WTC11 (cell line): ENCODE measurements around the gene NTRK2. TPM values are rescaled to one million over a fixed set of nuclear protein-coding genes. Genes with fewer than 3 reads are reported as not detected.

Source experiments
- ATAC-seq: fragments of 200-7000 bp; cut with Tn5 transposase; 2 replicates; pipeline ENCODE4 v1.10.0; 2021; ENCODE audit warnings: mild to moderate bottlenecking, moderate library complexity
- CTCF ChIA-PET: fragments of 300-600 bp; sonication (Branson Sonifier 250); formaldehyde crosslinking; loops from one replicate; lab custom pipeline; 2021; ENCODE audit warnings: antibody characterized with exemption; lab: Charles Lee
- POLR2A ChIA-PET: fragments of 350-600 bp; sonication (Branson Sonifier 250); formaldehyde crosslinking; loops from one replicate; lab custom pipeline; 2021; ENCODE audit warnings: antibody characterized with exemption; lab: Charles Lee
- DNase-seq: peaks from one replicate; pipeline ENCODE4 v3.0.0; 2021; ENCODE audit warnings: low spot score
- H3K27ac Mint-ChIP-seq: 2 replicates; pipeline ENCODE4 v1.8.0; 2021; ENCODE audit warnings: mixed read lengths
- H3K27me3 Mint-ChIP-seq: 2 replicates; pipeline ENCODE4 v1.8.0; 2021; ENCODE audit warnings: low read depth, mild to moderate bottlenecking, moderate library complexity, mixed read lengths
- H3K36me3 Mint-ChIP-seq: 2 replicates; pipeline ENCODE4 v1.8.0; 2021; ENCODE audit warnings: mixed read lengths
- H3K4me1 Mint-ChIP-seq: 2 replicates; pipeline ENCODE4 v1.8.0; 2022; ENCODE audit warnings: mixed read lengths
- H3K4me3 Mint-ChIP-seq: 2 replicates; pipeline ENCODE4 v1.8.0; 2021; ENCODE audit warnings: mild to moderate bottlenecking, moderate library complexity, mixed read lengths
- H3K9me3 Mint-ChIP-seq: 2 replicates; pipeline ENCODE4 v1.8.0; 2021; ENCODE audit warnings: mixed read lengths
- CREM ChIP-seq: sonication (generic); formaldehyde crosslinking; IDR thresholded peaks from 2 replicates; pipeline ENCODE4 v1.8.1; 2022; ENCODE audit warnings: mild to moderate bottlenecking, missing genetic modification reagents, moderate library complexity
- ELF4 ChIP-seq: sonication (generic); formaldehyde crosslinking; IDR thresholded peaks from 2 replicates; pipeline ENCODE4 v1.8.1; 2022; ENCODE audit warnings: low read depth, mild to moderate bottlenecking, moderate library complexity, missing genetic modification reagents
- ESRRA ChIP-seq: sonication (generic); formaldehyde crosslinking; IDR thresholded peaks from 2 replicates; pipeline ENCODE4 v1.8.1; 2022; ENCODE audit warnings: mild to moderate bottlenecking, missing genetic modification reagents, borderline replicate concordance
- FOXP1 ChIP-seq: sonication (generic); formaldehyde crosslinking; IDR thresholded peaks from 2 replicates; pipeline ENCODE4 v1.8.0; 2022; ENCODE audit warnings: missing genetic modification reagents, mild to moderate bottlenecking, moderate library complexity, borderline replicate concordance
- GABPB1 ChIP-seq: sonication (generic); formaldehyde crosslinking; IDR thresholded peaks from 2 replicates; pipeline ENCODE4 v1.8.1; 2023; ENCODE audit warnings: mild to moderate bottlenecking, missing genetic modification reagents
- JAZF1 ChIP-seq: fragments of 250-450 bp; sonication (Bioruptor Pico); IDR thresholded peaks from 2 replicates; pipeline ENCODE4 v1.9.0; 2021; ENCODE audit warnings: moderate library complexity, mild to moderate bottlenecking, inconsistent platforms
- JUN ChIP-seq: sonication (generic); formaldehyde crosslinking; IDR thresholded peaks from 2 replicates; pipeline ENCODE4 v1.8.0; 2023; ENCODE audit warnings: mild to moderate bottlenecking, missing genetic modification reagents
- MYBL2 ChIP-seq: sonication (generic); formaldehyde crosslinking; IDR thresholded peaks from 2 replicates; pipeline ENCODE4 v1.8.1; 2023; ENCODE audit warnings: mild to moderate bottlenecking, moderate library complexity, missing genetic modification reagents
- NFATC4 ChIP-seq: fragments of 250-450 bp; sonication (Bioruptor Pico); IDR thresholded peaks from 2 replicates; pipeline ENCODE4 v1.9.0; 2021; ENCODE audit warnings: mild to moderate bottlenecking
- NR1H2 ChIP-seq: sonication (generic); formaldehyde crosslinking; IDR thresholded peaks from 2 replicates; pipeline ENCODE4 v1.9.0; 2021; ENCODE audit warnings: mild to moderate bottlenecking, moderate library complexity, missing genetic modification reagents
- PRRX2 ChIP-seq: fragments of 250-450 bp; sonication (Bioruptor Pico); IDR thresholded peaks from 2 replicates; pipeline ENCODE4 v1.8.0; 2021; ENCODE audit warnings: mild to moderate bottlenecking
- RELA ChIP-seq: sonication (generic); formaldehyde crosslinking; IDR thresholded peaks from 2 replicates; pipeline ENCODE4 v1.8.1; 2022; ENCODE audit warnings: missing genetic modification reagents, mild to moderate bottlenecking, borderline replicate concordance
- SP1 ChIP-seq: sonication (generic); formaldehyde crosslinking; conservative IDR thresholded peaks from 2 replicates; pipeline ENCODE4 v1.8.1; 2022; ENCODE audit warnings: missing genetic modification reagents
- ZNF121 ChIP-seq: sonication (generic); formaldehyde crosslinking; IDR thresholded peaks from 2 replicates; pipeline ENCODE4 v1.8.0; 2023; ENCODE audit warnings: missing genetic modification reagents
- ZNF138 ChIP-seq: sonication (generic); formaldehyde crosslinking; conservative IDR thresholded peaks from 2 replicates; pipeline ENCODE4 v1.8.1; 2022; ENCODE audit warnings: mild to moderate bottlenecking, moderate library complexity, missing genetic modification reagents
- ZNF263 ChIP-seq: sonication (generic); formaldehyde crosslinking; IDR thresholded peaks from 2 replicates; pipeline ENCODE4 v1.8.1; 2022; ENCODE audit warnings: low read depth, mild to moderate bottlenecking, moderate library complexity, missing genetic modification reagents
- ZNF317 ChIP-seq: sonication (generic); formaldehyde crosslinking; IDR thresholded peaks from 2 replicates; pipeline ENCODE4 v1.8.1; 2023; ENCODE audit warnings: low read depth, mild to moderate bottlenecking, moderate library complexity, missing genetic modification reagents, borderline replicate concordance
- ZNF396 ChIP-seq: fragments of 250-450 bp; sonication (Bioruptor Pico); IDR thresholded peaks from 2 replicates; pipeline ENCODE4 v1.8.0; 2021; ENCODE audit warnings: mild to moderate bottlenecking, moderate library complexity, borderline replicate concordance
- ZNF416 ChIP-seq: fragments of 250-450 bp; sonication (Bioruptor Pico); IDR thresholded peaks from 2 replicates; pipeline ENCODE4 v1.9.0; 2021; ENCODE audit warnings: mild to moderate bottlenecking, inconsistent platforms
- ZNF671 ChIP-seq: fragments of 250-450 bp; sonication (Bioruptor Pico); IDR thresholded peaks from 2 replicates; pipeline ENCODE4 v1.8.0; 2021; ENCODE audit warnings: mild to moderate bottlenecking
- total RNA-seq: library from RNA; stranded (reverse); gene quantifications from 3 replicates; pipeline ENCODE4 v1.2.3, GENCODE V29; 2021
- TF ChIP-seq, protein P1 (sequence below): sonication (generic); formaldehyde crosslinking; IDR thresholded peaks from 2 replicates; pipeline ENCODE4 v1.8.0; 2023; ENCODE audit warnings: missing genetic modification reagents
- TF ChIP-seq, protein P2 (sequence below): sonication (generic); formaldehyde crosslinking; IDR thresholded peaks from 2 replicates; pipeline ENCODE4 v1.8.1; 2023; ENCODE audit warnings: mild to moderate bottlenecking, moderate library complexity, missing genetic modification reagents
- TF ChIP-seq, protein P3 (sequence below): sonication (generic); formaldehyde crosslinking; IDR thresholded peaks from 2 replicates; pipeline ENCODE4 v1.8.0; 2022; ENCODE audit warnings: mild to moderate bottlenecking, missing genetic modification reagents
- TF ChIP-seq, protein P4 (sequence below): sonication (generic); formaldehyde crosslinking; IDR thresholded peaks from 2 replicates; pipeline ENCODE4 v1.8.1; 2022; ENCODE audit warnings: mild to moderate bottlenecking, missing genetic modification reagents, moderate library complexity, borderline replicate concordance
- TF ChIP-seq, protein P5 (sequence below): sonication (generic); formaldehyde crosslinking; conservative IDR thresholded peaks from 2 replicates; pipeline ENCODE4 v1.8.1; 2022; ENCODE audit warnings: mild to moderate bottlenecking, missing genetic modification reagents

Gene NTRK2
- total RNA-seq, 1 experiment from 2014 or later, result 0.02 TPM

DNA sequence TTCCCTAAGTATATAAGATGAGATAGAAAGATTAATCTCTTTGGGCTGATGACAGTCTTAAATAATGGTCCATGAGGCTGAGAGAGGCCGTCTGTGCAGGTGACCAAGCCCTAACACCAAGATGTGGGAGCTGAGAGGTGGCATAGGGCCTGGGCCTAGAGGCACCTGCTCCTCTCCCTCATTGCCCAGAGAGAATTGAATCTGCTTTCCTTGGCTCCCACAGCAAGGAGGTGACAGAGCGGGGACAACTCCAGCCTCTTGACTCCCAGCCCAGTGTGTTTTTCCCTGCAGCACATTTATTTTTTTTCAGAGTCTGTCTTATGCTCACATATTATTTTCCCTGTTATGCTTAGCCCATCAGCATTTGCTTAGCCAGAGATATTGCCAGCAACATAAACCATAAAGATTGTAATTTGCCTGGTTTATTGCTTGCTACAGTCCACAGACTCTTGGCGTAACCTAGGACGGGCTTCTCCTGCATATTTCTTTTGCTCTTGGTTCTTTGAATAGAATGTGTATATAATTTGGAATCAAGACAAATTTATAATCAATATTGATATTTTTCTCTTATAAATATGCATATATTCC lies 105.6 kb downstream of the NTRK2 start:
- DNase-seq (no peak), ATAC-seq (no peak)
- ChIA-PET POLR2A (no interaction called here), CTCF (no interaction called here)
- H3K4me1 Mint-ChIP-seq, result peaks cover 3% of the 10 kb centered on the region; the same call in 1 of the 2 replicates
- no peak overlapping the region for H3K4me3 Mint-ChIP-seq
- no peak overlapping the region for H3K27ac Mint-ChIP-seq
- H3K36me3 Mint-ChIP-seq, result no peaks in the 10 kb centered on the region
- H3K27me3 Mint-ChIP-seq, result no peaks in the 10 kb centered on the region
- TF ChIP-seq ZNF317 (CRISPR knock-in tag) (no peak), ELF4 (CRISPR knock-in tag) (no peak), PRRX2 (no peak), ZNF263 (CRISPR knock-in tag) (no peak)
- TF ChIP-seq, all 79 proteins: peak for 0
- H3K9me3 Mint-ChIP-seq, result no peaks in the 10 kb centered on the region

DNA sequence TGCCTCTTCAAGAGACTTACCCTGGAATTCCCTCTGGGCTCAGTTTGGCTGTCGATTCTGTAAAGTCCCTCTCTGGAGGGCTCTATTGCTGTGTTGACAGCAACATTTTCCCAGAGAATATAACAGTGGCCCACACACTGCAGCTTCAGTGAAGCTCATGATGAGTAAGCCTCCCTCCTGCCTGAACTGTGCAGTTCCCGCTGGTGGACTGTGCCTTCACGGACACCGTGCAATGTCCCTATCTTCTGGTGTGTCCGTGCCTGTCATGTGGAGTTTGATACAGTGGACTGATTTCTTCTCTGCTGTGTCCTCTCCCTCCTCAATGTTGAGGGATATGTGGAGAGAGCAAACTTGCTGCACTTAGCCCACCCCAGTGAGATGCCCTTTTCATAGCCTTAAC lies 109.0 kb downstream of the NTRK2 start:
- H3K9me3 Mint-ChIP-seq, result no peaks in the 10 kb centered on the region
- no peak overlapping the region for H3K4me3 Mint-ChIP-seq
- no peaks in the 10 kb centered on the region for H3K27me3 Mint-ChIP-seq
- ChIA-PET POLR2A (no interaction called here), CTCF (interaction anchor here (0.6 to 1.6 kb wide), 3 partner anchors 81 to 392 kb away, joined by 3 to 4 read pairs (median 3); no protein-coding TSS in a partner anchor)
- no peak for TF ChIP-seq ESRRA (CRISPR knock-in tag)
- TF ChIP-seq FOXP1 (CRISPR knock-in tag), result no peak
- no peak for TF ChIP-seq GABPB1 (CRISPR knock-in tag)
- no peak for TF ChIP-seq NR1H2 (CRISPR knock-in tag)
- no peaks in the 10 kb centered on the region for H3K36me3 Mint-ChIP-seq
- no peaks in the 10 kb centered on the region for H3K4me1 Mint-ChIP-seq
- DNase-seq (no peak), ATAC-seq (no peak)
- no peak overlapping the region for H3K27ac Mint-ChIP-seq

DNA sequence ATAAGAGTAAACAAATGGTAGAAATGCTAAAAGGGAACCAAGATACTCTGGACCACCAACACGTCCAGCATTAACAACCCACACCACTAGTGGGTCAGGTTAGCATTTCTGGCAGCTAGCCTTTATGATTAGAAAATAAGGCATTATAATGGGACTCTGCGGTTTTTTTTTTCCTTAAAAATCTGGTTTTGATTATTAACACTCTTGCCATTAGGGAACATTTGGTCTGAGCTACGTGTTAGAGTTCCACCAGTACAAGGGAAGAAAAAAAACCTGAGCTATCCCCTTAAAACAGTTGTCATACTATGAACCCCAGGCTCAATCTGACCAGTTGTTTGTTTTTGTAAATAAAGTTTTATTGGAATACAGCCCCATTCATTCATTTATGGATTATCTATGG lies 110.4 kb downstream of the NTRK2 start:
- Mint-ChIP-seq H3K9me3 (no peaks in the 10 kb centered on the region), H3K27me3 (no peaks in the 10 kb centered on the region), H3K27ac (no peak overlapping the region), H3K4me1 (no peaks in the 10 kb centered on the region), H3K36me3 (no peaks in the 10 kb centered on the region), H3K4me3 (no peak overlapping the region)
- TF ChIP-seq, protein P1, sequence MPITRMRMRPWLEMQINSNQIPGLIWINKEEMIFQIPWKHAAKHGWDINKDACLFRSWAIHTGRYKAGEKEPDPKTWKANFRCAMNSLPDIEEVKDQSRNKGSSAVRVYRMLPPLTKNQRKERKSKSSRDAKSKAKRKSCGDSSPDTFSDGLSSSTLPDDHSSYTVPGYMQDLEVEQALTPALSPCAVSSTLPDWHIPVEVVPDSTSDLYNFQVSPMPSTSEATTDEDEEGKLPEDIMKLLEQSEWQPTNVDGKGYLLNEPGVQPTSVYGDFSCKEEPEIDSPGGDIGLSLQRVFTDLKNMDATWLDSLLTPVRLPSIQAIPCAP (CRISPR knock-in tag), result no peak
- TF ChIP-seq SP1 (CRISPR knock-in tag), result no peak
- no peak for TF ChIP-seq MYBL2
- TF ChIP-seq ZNF138 (CRISPR knock-in tag), result no peak
- TF ChIP-seq CREM (CRISPR knock-in tag), result no peak
- TF ChIP-seq RELA (CRISPR knock-in tag), result no peak
- TF ChIP-seq ZNF416 (CRISPR knock-in tag), result no peak
- no peak for TF ChIP-seq PRRX2
- ChIA-PET POLR2A (no interaction called here), CTCF (interaction anchor here (0.7 to 2.5 kb wide), 5 partner anchors 22 to 383 kb away, joined by 3 to 15 read pairs (median 4); no protein-coding TSS in a partner anchor)
- no peak for ATAC-seq
- no peak for DNase-seq

DNA sequence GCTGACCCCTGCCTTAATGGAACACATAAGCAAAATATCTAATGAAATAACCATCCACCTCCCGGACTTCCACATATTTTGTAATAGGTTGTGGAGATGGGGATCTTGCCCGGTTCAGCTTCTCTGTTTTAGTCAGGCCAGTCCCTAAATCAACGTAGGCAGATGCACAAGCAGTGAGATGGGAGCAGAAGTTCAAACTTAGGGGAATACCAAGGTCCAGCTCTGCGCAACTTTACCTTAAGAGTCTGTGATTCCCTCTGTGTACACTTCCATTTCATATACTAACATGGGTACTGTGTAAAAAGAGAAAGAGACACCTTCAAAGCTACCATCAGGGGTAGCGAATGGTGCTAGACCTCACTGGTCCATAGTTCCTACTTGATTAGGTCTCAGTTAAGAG lies 110.9 kb downstream of the NTRK2 start:
- Mint-ChIP-seq H3K4me1 (no peaks in the 10 kb centered on the region), H3K27ac (no peak overlapping the region), H3K9me3 (no peaks in the 10 kb centered on the region), H3K36me3 (no peaks in the 10 kb centered on the region), H3K4me3 (no peak overlapping the region), H3K27me3 (no peaks in the 10 kb centered on the region)
- CTCF ChIA-PET, result interaction anchor here (0.5 to 2.5 kb wide), 6 partner anchors 22 to 383 kb away, joined by 3 to 15 read pairs (median 4); no protein-coding TSS in a partner anchor
- DNase-seq (no peak), ATAC-seq (no peak)
- POLR2A ChIA-PET, result no interaction called here
- TF ChIP-seq, protein P2, sequence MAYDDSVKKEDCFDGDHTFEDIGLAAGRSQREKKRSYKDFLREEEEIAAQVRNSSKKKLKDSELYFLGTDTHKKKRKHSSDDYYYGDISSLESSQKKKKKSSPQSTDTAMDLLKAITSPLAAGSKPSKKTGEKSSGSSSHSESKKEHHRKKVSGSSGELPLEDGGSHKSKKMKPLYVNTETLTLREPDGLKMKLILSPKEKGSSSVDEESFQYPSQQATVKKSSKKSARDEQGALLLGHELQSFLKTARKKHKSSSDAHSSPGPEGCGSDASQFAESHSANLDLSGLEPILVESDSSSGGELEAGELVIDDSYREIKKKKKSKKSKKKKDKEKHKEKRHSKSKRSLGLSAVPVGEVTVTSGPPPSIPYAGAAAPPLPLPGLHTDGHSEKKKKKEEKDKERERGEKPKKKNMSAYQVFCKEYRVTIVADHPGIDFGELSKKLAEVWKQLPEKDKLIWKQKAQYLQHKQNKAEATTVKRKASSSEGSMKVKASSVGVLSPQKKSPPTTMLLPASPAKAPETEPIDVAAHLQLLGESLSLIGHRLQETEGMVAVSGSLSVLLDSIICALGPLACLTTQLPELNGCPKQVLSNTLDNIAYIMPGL (CRISPR knock-in tag), result no peak
- TF ChIP-seq JAZF1 (CRISPR knock-in tag) (no peak), NFATC4 (CRISPR knock-in tag) (no peak), ZNF396 (CRISPR knock-in tag) (no peak), ZNF671 (no peak), NR1H2 (CRISPR knock-in tag) (no peak), ESRRA (CRISPR knock-in tag) (no peak), JUN (CRISPR knock-in tag) (no peak), ZNF121 (CRISPR knock-in tag) (no peak)
- TF ChIP-seq, protein P3, sequence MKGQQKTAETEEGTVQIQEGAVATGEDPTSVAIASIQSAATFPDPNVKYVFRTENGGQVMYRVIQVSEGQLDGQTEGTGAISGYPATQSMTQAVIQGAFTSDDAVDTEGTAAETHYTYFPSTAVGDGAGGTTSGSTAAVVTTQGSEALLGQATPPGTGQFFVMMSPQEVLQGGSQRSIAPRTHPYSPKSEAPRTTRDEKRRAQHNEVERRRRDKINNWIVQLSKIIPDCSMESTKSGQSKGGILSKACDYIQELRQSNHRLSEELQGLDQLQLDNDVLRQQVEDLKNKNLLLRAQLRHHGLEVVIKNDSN (CRISPR knock-in tag), result no peak
- TF ChIP-seq, protein P4, sequence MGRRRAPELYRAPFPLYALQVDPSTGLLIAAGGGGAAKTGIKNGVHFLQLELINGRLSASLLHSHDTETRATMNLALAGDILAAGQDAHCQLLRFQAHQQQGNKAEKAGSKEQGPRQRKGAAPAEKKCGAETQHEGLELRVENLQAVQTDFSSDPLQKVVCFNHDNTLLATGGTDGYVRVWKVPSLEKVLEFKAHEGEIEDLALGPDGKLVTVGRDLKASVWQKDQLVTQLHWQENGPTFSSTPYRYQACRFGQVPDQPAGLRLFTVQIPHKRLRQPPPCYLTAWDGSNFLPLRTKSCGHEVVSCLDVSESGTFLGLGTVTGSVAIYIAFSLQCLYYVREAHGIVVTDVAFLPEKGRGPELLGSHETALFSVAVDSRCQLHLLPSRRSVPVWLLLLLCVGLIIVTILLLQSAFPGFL, result no peak
- TF ChIP-seq, protein P5, sequence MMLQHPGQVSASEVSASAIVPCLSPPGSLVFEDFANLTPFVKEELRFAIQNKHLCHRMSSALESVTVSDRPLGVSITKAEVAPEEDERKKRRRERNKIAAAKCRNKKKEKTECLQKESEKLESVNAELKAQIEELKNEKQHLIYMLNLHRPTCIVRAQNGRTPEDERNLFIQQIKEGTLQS (CRISPR knock-in tag), result no peak
